Choroid plexus epithelial cell (primary cell): Measurements from ENCODE around the gene BRD3.
"Not testable (repeated sequence)": the region's sequence is repeated elsewhere in the genome, so short reads cannot be mapped to it uniquely, and the experiment has no call there.

ENCODE experiments used
- DNase-seq: peaks from one replicate; pipeline ENCODE4 v3.0.0-alpha.2; 2010; ENCODE audit warnings: low read depth
- H3K4me3 ChIP-seq: 2 replicates; pipeline ENCODE4 v1.5.1; 2011; ENCODE audit warnings: low read depth, mild to moderate bottlenecking, control low read depth, low read length, moderate library complexity
- TF ChIP-seq, protein P1 (sequence below): conservative IDR thresholded peaks from 2 replicates; pipeline ENCODE4 v1.5.1; 2011; ENCODE audit warnings: low read depth, mild to moderate bottlenecking, control low read depth, inconsistent platforms, low read length, moderate library complexity

The BRD3 gene

DNA sequence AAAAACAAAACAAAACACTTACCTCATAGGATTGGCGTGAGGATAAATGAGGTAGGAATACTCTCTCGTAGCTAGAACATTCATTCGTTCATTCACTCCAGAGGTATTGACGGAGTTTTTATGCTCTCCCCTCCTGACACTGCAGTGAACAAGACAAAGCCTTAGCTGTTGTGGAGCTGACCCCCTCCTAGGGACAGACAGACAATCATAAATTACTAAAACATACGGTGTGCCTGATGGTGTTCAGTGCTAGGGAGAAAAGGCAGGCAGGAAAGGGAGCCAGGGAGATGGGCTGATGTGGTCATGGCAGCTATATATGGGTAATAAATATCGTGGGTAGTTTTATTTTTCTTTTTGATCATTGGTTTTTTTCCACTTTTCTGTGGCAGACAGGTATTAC, 5.7 kb upstream of the BRD3 start:
- no peak overlapping the region for H3K4me3 ChIP-seq
- TF ChIP-seq, protein P1, sequence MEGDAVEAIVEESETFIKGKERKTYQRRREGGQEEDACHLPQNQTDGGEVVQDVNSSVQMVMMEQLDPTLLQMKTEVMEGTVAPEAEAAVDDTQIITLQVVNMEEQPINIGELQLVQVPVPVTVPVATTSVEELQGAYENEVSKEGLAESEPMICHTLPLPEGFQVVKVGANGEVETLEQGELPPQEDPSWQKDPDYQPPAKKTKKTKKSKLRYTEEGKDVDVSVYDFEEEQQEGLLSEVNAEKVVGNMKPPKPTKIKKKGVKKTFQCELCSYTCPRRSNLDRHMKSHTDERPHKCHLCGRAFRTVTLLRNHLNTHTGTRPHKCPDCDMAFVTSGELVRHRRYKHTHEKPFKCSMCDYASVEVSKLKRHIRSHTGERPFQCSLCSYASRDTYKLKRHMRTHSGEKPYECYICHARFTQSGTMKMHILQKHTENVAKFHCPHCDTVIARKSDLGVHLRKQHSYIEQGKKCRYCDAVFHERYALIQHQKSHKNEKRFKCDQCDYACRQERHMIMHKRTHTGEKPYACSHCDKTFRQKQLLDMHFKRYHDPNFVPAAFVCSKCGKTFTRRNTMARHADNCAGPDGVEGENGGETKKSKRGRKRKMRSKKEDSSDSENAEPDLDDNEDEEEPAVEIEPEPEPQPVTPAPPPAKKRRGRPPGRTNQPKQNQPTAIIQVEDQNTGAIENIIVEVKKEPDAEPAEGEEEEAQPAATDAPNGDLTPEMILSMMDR = no peak
- no peak for DNase-seq

DNA sequence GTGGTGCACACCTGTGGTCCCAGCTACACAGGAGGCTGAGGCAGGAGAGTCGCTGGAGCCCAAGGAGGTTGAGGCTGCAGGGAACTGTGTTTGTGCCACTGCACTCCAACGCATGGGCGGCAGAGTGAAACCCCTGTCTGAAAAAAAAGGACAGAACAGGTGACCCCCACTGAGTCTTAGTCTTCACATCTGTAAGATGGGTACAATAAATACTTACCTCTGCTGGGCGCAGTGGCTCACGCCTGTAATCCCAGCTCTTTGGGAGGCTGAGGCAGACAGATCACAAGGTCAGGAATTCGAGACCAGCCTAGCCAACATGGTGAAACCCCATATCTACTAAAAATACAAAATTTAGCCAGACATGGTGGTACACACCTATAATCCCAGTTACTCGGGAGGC, 4.9 kb upstream of the BRD3 start:
- not testable (repeated sequence) for H3K4me3 ChIP-seq, DNase-seq

DNA sequence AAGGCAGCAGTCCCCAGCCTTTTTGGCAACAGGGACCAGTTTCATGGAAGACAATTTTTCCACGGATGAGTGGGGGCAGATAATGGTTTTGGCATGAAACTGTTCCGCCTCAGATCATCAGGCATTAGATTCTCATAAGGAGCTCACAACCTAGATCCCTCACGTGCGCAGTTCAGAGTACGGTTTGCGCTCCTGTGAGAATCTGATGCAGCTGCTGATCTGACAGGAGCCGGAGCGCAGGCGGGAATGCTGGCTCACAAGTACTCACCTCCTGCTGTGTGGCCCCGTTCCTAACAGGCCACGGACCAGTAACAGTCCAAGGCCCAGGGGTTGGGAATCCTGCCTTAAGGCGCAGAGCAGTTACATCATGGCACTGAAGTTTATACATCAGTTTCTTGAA, 3.3 kb upstream of the BRD3 start:
- H3K4me3 ChIP-seq = no peak overlapping the region
- TF ChIP-seq, protein P1 = no peak
- no peak for DNase-seq

DNA sequence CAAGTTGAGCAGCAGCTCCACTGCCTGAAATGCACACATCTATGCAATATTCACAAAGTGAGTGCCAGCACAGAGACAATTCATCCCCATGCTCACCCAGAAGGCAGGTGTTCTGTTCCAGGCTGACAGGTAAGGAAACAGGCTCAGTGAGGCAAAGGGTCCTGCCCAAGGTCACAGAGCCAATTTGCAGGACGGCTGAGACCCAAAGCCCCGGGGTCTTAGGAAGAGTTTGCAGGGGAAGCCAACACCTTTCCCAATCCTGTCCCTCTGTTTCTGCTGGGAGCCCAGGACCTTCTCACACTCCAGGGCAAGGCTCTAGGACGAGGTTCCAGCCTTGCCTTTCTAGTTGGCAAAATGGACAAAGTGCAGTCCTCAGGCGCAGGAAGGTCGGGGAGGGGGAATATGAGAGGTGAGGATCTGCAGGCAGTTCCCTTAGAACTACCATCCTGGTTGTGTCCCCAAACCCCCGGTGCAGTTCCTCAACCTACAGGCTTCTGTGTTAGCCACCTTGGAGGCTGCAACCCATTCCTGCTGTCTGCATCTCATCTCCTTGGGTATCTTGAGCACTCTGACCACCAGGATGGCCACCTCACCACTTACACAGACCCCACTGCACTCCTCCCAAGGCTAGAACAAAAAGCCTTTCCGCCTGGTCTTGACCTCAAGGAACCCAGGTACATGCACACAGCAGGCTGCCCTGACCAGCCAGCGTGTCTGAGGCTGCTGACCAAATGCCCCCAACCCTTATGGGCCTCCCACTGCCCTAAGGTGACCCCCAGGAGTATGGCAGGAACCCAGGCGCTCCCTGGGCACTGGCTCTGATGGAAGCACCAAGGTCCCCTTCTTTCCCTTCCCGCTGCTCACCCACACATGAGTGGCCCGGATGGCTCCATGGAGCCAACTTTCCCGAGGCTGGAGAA, 1.9 kb upstream of the BRD3 start:
- TF ChIP-seq, protein P1 = no peak
- no peak overlapping the region for H3K4me3 ChIP-seq
- DNase-seq = no peak

DNA sequence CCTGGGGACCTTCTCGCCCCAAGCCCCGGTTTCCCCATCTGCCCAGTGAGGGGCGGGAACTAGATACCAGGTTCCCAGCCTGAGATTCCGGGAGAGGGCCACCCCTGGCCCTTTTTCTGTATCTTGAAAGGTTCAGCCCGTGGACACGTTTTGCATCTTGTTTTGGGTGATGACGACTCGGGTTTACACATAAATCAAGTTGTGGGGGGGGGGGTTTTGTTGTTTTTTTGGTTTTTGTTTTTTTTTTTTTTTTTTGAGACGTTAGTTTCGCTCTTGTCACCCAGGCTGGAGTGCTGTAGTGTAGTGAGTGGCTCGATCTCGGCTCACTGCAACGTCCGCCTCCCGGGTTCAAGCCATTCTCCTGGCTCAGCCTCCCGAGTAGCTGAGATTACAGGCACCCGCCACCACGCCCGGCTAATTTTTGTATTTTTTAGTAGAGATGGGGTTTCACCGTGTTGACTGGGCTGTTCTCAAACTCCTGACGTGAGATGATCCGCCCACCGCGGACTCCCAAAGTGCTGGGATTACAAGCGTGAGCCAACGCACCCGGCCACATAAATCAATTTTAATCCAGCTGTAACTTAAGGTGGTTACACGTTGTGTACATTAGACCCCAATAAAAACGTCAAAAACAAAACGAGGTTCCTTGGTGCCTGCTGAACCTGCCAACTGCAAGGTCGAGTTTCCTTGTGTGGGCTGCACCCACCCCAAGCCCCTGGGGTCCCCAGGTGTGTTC, 1.1 kb upstream of the BRD3 start:
- peak overlapping the region; percentile 75 for H3K4me3 ChIP-seq
- TF ChIP-seq, protein P1 = no peak
- DNase-seq = no peak

DNA sequence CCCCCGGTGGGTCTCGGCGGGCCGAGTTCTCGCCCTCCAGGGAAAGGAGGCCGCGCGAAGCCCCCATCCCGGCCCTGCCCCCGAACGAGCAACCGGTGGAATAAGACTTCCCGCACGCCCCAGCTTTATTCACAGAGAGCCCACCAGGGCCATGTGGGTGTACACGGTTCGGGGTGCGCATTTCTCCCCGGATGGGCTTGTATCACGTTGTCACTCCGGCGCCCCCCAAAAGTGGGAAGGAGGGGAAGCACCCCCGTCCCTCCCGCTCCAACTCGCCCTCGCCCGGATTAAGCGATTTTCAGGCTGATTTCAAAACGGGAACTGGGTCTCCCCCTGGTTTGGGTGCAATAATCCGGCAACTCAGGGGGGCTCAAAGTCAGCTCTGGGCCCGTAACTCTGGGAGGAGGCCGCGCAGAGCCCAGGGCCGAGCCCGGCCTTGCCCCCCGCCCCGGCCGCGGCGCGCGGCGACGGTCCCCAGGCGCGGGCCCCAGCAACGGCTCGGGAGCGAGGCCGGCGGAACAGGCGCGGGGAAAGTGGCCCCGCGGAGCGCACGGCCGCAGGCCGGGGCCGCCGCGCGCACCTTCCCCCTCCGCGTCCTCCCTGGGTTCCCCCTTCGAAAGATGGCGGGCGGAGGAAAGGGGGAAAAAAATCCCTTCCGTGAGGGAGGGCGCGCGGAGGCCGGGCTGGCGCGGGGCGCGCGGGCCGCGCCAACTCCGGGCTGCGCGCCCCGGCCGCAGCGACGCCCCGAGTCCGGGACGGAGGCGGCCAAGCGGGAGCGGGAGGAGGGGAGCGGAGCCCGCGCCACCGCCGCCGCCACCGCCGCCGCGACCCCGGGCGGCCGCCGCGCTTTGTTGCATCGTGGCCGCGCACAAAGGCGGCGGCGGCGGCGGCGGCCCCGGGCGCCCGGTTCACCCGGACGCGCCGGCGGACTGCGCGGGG, 644 bp downstream of the BRD3 start:
- TF ChIP-seq, protein P1 = no peak
- peak overlapping the region; percentile 74 for H3K4me3 ChIP-seq
- DNase-seq = no peak

DNA sequence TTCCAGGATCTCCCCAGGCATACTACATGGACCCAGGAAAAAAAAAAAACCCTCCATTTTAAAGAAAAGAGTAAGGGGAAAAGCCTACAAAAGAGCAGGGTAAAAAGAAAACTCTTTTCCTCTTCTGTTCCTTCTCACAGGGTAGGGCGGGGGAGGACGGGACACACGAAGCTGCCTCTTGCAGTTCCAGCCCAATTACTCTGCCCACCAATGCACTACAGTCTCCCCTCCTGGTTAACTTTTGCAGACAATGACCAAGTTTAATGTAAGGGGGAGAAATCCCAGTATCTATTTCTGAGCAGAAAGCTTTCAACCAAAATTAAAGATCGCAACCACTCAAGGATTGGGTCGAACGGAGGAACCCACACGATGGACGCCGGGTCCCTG, 1.3 kb downstream of the BRD3 start:
- peak; percentile 36 for DNase-seq
- TF ChIP-seq, protein P1 = no peak
- peak overlapping the region; percentile 74 for H3K4me3 ChIP-seq
